Neuronal stem cell (in vitro differentiated cells): Measurements from ENCODE around the gene SNAI3.
A peak's percentile ranks its signal among the peaks of the same experiment; 100 is the strongest.

ENCODE experiments used
- DNase-seq: peaks from one replicate; pipeline ENCODE4 v3.0.0-alpha.2; 2013; ENCODE audit warnings: low spot score
- H2AFZ ChIP-seq: one replicate; pipeline ENCODE4 v1.6.1; 2013; ENCODE audit warnings: mild to moderate bottlenecking, low read length, inconsistent platforms
- H2AK5ac ChIP-seq: 2 replicates; pipeline ENCODE4 v1.6.1; 2013; ENCODE audit warnings: low read depth, mild to moderate bottlenecking, inconsistent platforms, low read length, moderate library complexity, mixed read lengths
- H2BK120ac ChIP-seq: 2 replicates; pipeline ENCODE4 v1.6.1; 2013; ENCODE audit warnings: low read depth, mild to moderate bottlenecking, inconsistent platforms, low read length, moderate library complexity, mixed read lengths
- H2BK12ac ChIP-seq: one replicate; pipeline ENCODE4 v1.6.1; 2013; ENCODE audit warnings: low read length, inconsistent platforms
- H2BK15ac ChIP-seq: 2 replicates; pipeline ENCODE4 v1.6.1; 2013; ENCODE audit warnings: mild to moderate bottlenecking, low read length, inconsistent platforms, mixed read lengths
- H2BK5ac ChIP-seq: one replicate; pipeline ENCODE4 v1.6.1; 2013; ENCODE audit warnings: inconsistent platforms, mild to moderate bottlenecking, low read length, moderate library complexity
- H3K14ac ChIP-seq: one replicate; pipeline ENCODE4 v1.6.1; 2013; ENCODE audit warnings: low read length, inconsistent platforms
- H3K18ac ChIP-seq: 2 replicates; pipeline ENCODE4 v1.6.1; 2013; ENCODE audit warnings: low read length, inconsistent platforms
- H3K23ac ChIP-seq: 2 replicates; pipeline ENCODE4 v1.6.1; 2013; ENCODE audit warnings: low read depth, mild to moderate bottlenecking, mixed read lengths, low read length, inconsistent platforms; ENCODE audit not compliant: poor library complexity
- H3K27ac ChIP-seq: replicated peaks from 3 replicates; pipeline ENCODE4 v1.5.1; 2013; ENCODE audit warnings: low read length, inconsistent platforms
- H3K27me3 ChIP-seq, 3 experiments: 2 replicates each; pipeline ENCODE4 v1.6.1; 2013; ENCODE audit warnings: low read length in 3 of 3, mild to moderate bottlenecking in 2 of 3, inconsistent platforms in 1 of 3, low read depth in 1 of 3, mixed read lengths in 1 of 3, moderate library complexity in 1 of 3; ENCODE audit not compliant: control insufficient read depth in 3 of 3, insufficient read depth in 3 of 3
- H3K36me3 ChIP-seq, 2 donors: replicated peaks in 1 of 2; 2 replicates each; pipeline ENCODE4 v1.6.1; 2013; ENCODE audit warnings: low read length in 2 of 2; ENCODE audit not compliant: control insufficient read depth in 2 of 2, insufficient read depth in 2 of 2
- H3K4ac ChIP-seq: 2 replicates; pipeline ENCODE4 v1.6.1; 2013; ENCODE audit warnings: inconsistent platforms, mild to moderate bottlenecking, low read length, moderate library complexity
- H3K4me1 ChIP-seq, 2 donors: 1 replicate in 1 of 2; 2 replicates in 1 of 2; pipeline ENCODE4 v1.6.1; 2013; ENCODE audit warnings: low read length in 2 of 2, low read depth in 1 of 2; ENCODE audit not compliant: control insufficient read depth in 2 of 2, insufficient read depth in 1 of 2
- H3K4me2 ChIP-seq: one replicate; pipeline ENCODE4 v1.6.1; 2013; ENCODE audit warnings: mild to moderate bottlenecking, low read length, inconsistent platforms; ENCODE audit not compliant: insufficient read depth, poor library complexity, severe bottlenecking
- H3K4me3 ChIP-seq, 2 donors: 2 replicates each; pipeline ENCODE4 v1.5.1; 2013; ENCODE audit warnings: low read length in 2 of 2, mild to moderate bottlenecking in 2 of 2, inconsistent platforms in 1 of 2, moderate library complexity in 1 of 2
- H3K79me1 ChIP-seq: one replicate; pipeline ENCODE4 v1.6.1; 2013; ENCODE audit warnings: low read depth, mild to moderate bottlenecking, inconsistent platforms, low read length, moderate library complexity
- H3K9ac ChIP-seq: one replicate; pipeline ENCODE4 v1.6.1; 2013; ENCODE audit warnings: mild to moderate bottlenecking, low read depth, low read length, inconsistent platforms; ENCODE audit not compliant: poor library complexity
- H3K9me3 ChIP-seq, 2 donors: replicated peaks in 1 of 2; 2 replicates each; pipeline versions ENCODE3 to v1.6.1; 2013; ENCODE audit warnings: low read length in 2 of 2, mild to moderate bottlenecking in 2 of 2, inconsistent platforms in 1 of 2, low read depth in 1 of 2, mixed read lengths in 1 of 2, moderate library complexity in 1 of 2; ENCODE audit not compliant: control insufficient read depth in 2 of 2, insufficient read depth in 1 of 2
- H4K8ac ChIP-seq: one replicate; pipeline ENCODE4 v1.6.1; 2013; ENCODE audit warnings: low read depth, mild to moderate bottlenecking, inconsistent platforms, low read length, moderate library complexity
- H4K91ac ChIP-seq: one replicate; pipeline ENCODE4 v1.6.1; 2013; ENCODE audit warnings: low read length, low read depth, mild to moderate bottlenecking, inconsistent platforms; ENCODE audit not compliant: poor library complexity
- WGBS, 2 donors: extraction: QIAGEN DNeasy Blood & Tissue Kit; methylation state at CpG; one replicate each; pipeline ENCODE4 v1.1.7; 2013; ENCODE audit warnings: missing lambda C conversion rate in 2 of 2, mixed read lengths in 1 of 2; ENCODE audit not compliant: insufficient read length in 2 of 2, insufficient replicate concordance in 1 of 2; ENCODE audit errors: extremely low coverage in 2 of 2; 5-methylcytosine and 5-hydroxymethylcytosine counted together

Gene SNAI3

DNA sequence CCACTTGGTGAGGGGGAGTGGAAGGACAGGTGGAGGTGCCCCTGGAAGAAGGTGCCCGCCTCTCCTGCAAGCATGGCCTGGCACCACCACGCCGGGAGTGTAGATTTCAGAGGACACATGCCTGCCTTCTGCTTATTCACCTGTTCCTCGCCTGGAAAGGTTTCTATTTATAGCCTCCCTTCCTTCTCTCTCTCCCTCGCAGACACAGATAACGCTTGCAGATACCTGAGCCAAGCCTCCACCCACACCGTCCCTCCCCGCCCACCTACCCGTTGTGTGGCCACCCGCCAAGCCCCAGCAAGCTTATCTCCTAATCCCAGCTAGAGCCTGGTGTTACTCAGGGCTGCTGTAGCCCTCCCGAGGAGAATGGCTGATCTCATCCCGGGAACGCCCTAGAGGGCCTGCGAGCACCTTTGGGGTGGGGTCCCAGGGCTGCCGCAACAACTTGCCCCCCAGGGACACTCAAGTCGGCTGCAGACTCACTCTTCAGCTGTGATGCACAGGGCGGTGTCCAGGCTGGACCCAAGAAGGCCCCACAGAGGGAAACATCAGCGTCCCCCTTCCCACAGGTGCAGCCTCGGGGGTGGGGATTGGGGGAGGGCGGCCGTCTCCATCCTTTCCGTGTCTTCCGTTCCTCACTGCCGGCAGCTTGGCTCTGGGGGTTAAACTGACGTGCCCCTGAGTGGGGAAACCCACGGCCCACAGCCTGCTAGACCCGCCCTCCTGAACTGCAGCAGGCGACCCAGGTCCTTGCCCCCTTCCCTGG lies 1.9 kb upstream of the SNAI3 start:
- peaks cover 6% of the 10 kb centered on the region for H3K79me1 ChIP-seq
- H2AFZ ChIP-seq: no peak overlapping the region
- H4K8ac ChIP-seq: no peak overlapping the region
- H3K36me3 ChIP-seq: no peaks in the 10 kb centered on the region
- WGBS, 2 donors: no CpG with 5 or more reads among the region's 28 CpGs
- H3K23ac ChIP-seq: peak overlapping the region; percentile 46
- no peak overlapping the region for H2BK12ac ChIP-seq
- no peaks in the 10 kb centered on the region for H3K9me3 ChIP-seq
- H2AK5ac ChIP-seq: peak overlapping the region; percentile 70
- H3K27ac ChIP-seq: no peak overlapping the region
- H3K14ac ChIP-seq: no peak overlapping the region
- H3K4me1 ChIP-seq: peaks cover 12 to 16% of the 10 kb centered on the region in 2 donors
- peak overlapping the region; percentile 5 for H2BK5ac ChIP-seq
- H3K4me3 ChIP-seq: no peak overlapping the region
- no peak overlapping the region for H2BK15ac ChIP-seq
- H2BK120ac ChIP-seq: peak overlapping the region; percentile 31
- no peak overlapping the region for H3K4me2 ChIP-seq
- no peak overlapping the region for H4K91ac ChIP-seq
- no peak overlapping the region for H3K4ac ChIP-seq
- no peak overlapping the region for H3K18ac ChIP-seq
- H3K27me3 ChIP-seq: peaks cover 8 to 78% (median 35%) of the 10 kb centered on the region in 3 experiments
- H3K9ac ChIP-seq: no peak overlapping the region
- no peak for DNase-seq

DNA sequence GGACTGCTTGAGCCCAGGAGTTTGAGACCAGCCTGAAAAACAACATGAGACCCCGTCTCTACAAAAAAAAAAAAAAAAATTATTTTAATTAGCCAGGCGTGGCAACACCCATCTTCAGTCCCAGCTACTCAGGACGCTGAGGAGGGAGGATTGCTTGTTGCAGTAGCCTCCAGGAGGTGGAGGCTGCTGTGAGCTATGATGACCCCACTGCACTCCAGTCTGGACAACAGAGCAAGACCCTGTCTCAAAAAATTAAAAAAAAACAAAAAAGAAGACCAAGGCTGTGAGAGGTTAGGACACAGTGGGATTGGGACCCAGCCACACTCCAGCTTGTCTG lies 1.3 kb upstream of the SNAI3 start:
- H3K23ac ChIP-seq: peak overlapping the region; percentile 46
- no peak overlapping the region for H2AFZ ChIP-seq
- H2BK120ac ChIP-seq: no peak overlapping the region
- H3K27me3 ChIP-seq: peaks cover 8 to 75% (median 35%) of the 10 kb centered on the region in 3 experiments
- no peaks in the 10 kb centered on the region for H3K9me3 ChIP-seq
- H3K14ac ChIP-seq: no peak overlapping the region
- H3K4me1 ChIP-seq: peaks cover 12 to 16% of the 10 kb centered on the region in 2 donors
- no peak overlapping the region for H2BK12ac ChIP-seq
- no peak for DNase-seq
- H2BK15ac ChIP-seq: no peak overlapping the region
- H3K4me3 ChIP-seq: no peak overlapping the region
- peak overlapping the region; percentile 12 for H2AK5ac ChIP-seq
- H3K4me2 ChIP-seq: no peak overlapping the region
- no peak overlapping the region for H4K91ac ChIP-seq
- H3K79me1 ChIP-seq: peaks cover 6% of the 10 kb centered on the region
- no peak overlapping the region for H3K18ac ChIP-seq
- WGBS, 2 donors: no CpG with 5 or more reads among the region's 3 CpGs
- H4K8ac ChIP-seq: no peak overlapping the region
- no peak overlapping the region for H3K4ac ChIP-seq
- H2BK5ac ChIP-seq: no peak overlapping the region
- no peaks in the 10 kb centered on the region for H3K36me3 ChIP-seq
- H3K27ac ChIP-seq: no peak overlapping the region
- no peak overlapping the region for H3K9ac ChIP-seq

DNA sequence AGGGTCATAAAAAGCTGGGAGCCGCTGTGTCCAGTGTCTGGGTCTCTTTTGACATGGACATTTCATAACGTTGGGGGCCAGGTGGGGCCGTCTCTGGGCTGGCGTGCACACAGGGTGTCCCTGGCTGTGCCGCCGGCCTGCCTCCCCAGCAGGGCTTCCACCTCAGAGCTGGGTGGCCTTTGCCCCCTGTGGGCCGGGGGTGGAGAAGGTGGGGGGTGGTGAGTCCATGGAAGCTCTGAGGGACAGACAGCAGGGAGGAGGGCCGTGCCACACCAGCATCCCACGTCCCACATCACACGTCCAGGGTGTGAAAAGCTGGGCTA lies 908 bp upstream of the SNAI3 start:
- no peak overlapping the region for H2AFZ ChIP-seq
- H3K27me3 ChIP-seq: peaks cover 8 to 75% (median 35%) of the 10 kb centered on the region in 3 experiments
- no peak for DNase-seq
- no peak overlapping the region for H3K14ac ChIP-seq
- H3K79me1 ChIP-seq: peaks cover 6% of the 10 kb centered on the region
- H4K91ac ChIP-seq: no peak overlapping the region
- H3K9me3 ChIP-seq: no peaks in the 10 kb centered on the region
- no CpG with 5 or more reads among the region's 10 CpGs for WGBS, 2 donors
- no peak overlapping the region for H4K8ac ChIP-seq
- no peak overlapping the region for H2BK12ac ChIP-seq
- no peak overlapping the region for H3K27ac ChIP-seq
- no peak overlapping the region for H3K23ac ChIP-seq
- no peak overlapping the region for H3K4me2 ChIP-seq
- H3K36me3 ChIP-seq: no peaks in the 10 kb centered on the region
- no peak overlapping the region for H3K4ac ChIP-seq
- H2BK15ac ChIP-seq: no peak overlapping the region
- H3K18ac ChIP-seq: no peak overlapping the region
- H3K4me1 ChIP-seq: peaks cover 12 to 16% of the 10 kb centered on the region in 2 donors
- H3K9ac ChIP-seq: no peak overlapping the region
- no peak overlapping the region for H2AK5ac ChIP-seq
- H2BK120ac ChIP-seq: no peak overlapping the region
- H2BK5ac ChIP-seq: no peak overlapping the region
- H3K4me3 ChIP-seq: no peak overlapping the region

DNA sequence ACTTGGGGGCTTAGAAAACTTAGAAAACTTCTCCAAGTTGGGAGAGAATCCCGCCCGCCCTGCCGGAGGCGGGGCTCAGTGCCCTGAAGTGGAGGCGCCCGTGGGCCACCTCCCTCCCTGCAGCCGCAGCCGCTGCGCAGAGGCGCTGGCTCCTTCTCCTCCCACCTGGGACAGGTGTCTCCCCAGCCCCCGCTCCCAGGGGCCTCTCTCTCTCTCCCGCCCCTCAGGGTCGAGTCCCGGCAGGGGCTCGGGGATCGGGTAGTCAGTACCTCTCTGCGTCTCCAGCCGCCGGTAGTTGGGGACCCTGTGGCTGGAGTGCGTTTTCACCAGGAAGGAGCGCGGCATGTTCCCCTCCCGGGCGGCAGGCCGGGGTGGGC lies 257 bp downstream of the SNAI3 start:
- peak overlapping the region; percentile 22 for H2BK12ac ChIP-seq
- H4K91ac ChIP-seq: no peak overlapping the region
- H2BK15ac ChIP-seq: peak overlapping the region; percentile 67
- H3K4ac ChIP-seq: no peak overlapping the region
- H3K36me3 ChIP-seq: no peaks in the 10 kb centered on the region
- no peak overlapping the region for H3K14ac ChIP-seq
- peaks cover 8 to 69% (median 35%) of the 10 kb centered on the region in 3 experiments for H3K27me3 ChIP-seq
- peak overlapping the region; percentile 72 for H3K4me2 ChIP-seq
- H2AFZ ChIP-seq: peak overlapping the region; percentile 90
- no peak overlapping the region for H2BK120ac ChIP-seq
- H3K9ac ChIP-seq: peak overlapping the region; percentile 21
- peaks cover 4% of the 10 kb centered on the region for H3K79me1 ChIP-seq
- no peak for DNase-seq
- H3K9me3 ChIP-seq: no peaks in the 10 kb centered on the region
- H2BK5ac ChIP-seq: no peak overlapping the region
- H3K18ac ChIP-seq: peak overlapping the region; percentile 91
- H4K8ac ChIP-seq: no peak overlapping the region
- H3K27ac ChIP-seq: no peak overlapping the region
- H3K4me1 ChIP-seq: peaks cover 14 to 21% of the 10 kb centered on the region in 2 donors
- peak overlapping the region; percentile 89 for H3K23ac ChIP-seq
- H2AK5ac ChIP-seq: no peak overlapping the region
- peak overlapping the region; percentile 34 to 77 for H3K4me3 ChIP-seq
- WGBS, 2 donors: no CpG with 5 or more reads among the region's 25 CpGs
